Gastroesophageal sphincter (tissue), 3 donors: ENCODE data around the gene GSTT2B.
"Not testable (repeated sequence)": the region's sequence is repeated elsewhere in the genome, so short reads cannot be mapped to it uniquely, and the experiment has no call there.

Experiments
- POLR2A ChIP-seq, 2 donors: fragments of 450-650 bp; IDR thresholded peaks; one replicate each; pipeline ENCODE4 v1.6.1; 2017; ENCODE audit warnings: antibody characterized with exemption in 2 of 2, mild to moderate bottlenecking in 2 of 2, moderate library complexity in 1 of 2
- TF ChIP-seq, protein P1 (sequence below), 4 experiments: fragments of 200-600 bp in 2 of 4; fragments of 450-650 bp in 2 of 4; sonication (generic) in 1 of 4; IDR thresholded peaks; one replicate each; pipeline ENCODE4 v1.5.1; 2017 to 2019; ENCODE audit warnings: antibody characterized with exemption in 4 of 4, mild to moderate bottlenecking in 2 of 4, moderate library complexity in 2 of 4

DNA sequence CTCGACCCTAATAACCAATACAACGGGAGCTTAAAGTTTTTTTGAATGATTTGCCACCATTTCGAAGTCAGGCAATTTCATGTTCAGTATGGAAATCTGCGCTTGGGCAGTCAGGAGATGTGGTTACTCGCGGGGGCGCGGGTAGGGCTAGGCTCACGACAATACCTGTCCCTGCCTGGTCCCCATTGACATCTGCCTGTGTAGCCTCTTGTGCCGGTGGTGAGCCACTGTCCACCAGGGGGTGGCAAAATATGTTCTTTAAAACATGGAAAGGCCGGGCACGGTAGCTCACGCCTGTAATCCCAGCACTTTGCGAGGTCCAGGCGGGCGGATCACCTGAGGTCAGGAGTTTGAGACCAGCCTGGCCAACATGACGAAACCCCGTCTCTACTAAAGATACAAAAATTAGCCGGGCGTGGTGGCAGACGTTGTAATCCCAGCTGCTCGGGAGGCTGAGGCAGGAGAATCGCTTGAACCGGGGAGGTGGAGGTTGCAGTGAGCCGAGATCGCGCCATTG is 13.9 kb upstream of the GSTT2B start:
- TF ChIP-seq, protein P1, sequence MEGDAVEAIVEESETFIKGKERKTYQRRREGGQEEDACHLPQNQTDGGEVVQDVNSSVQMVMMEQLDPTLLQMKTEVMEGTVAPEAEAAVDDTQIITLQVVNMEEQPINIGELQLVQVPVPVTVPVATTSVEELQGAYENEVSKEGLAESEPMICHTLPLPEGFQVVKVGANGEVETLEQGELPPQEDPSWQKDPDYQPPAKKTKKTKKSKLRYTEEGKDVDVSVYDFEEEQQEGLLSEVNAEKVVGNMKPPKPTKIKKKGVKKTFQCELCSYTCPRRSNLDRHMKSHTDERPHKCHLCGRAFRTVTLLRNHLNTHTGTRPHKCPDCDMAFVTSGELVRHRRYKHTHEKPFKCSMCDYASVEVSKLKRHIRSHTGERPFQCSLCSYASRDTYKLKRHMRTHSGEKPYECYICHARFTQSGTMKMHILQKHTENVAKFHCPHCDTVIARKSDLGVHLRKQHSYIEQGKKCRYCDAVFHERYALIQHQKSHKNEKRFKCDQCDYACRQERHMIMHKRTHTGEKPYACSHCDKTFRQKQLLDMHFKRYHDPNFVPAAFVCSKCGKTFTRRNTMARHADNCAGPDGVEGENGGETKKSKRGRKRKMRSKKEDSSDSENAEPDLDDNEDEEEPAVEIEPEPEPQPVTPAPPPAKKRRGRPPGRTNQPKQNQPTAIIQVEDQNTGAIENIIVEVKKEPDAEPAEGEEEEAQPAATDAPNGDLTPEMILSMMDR (IDR thresholded peaks at IDR 0.05), result not testable (repeated sequence)
- not testable (repeated sequence) for TF ChIP-seq POLR2A (IDR thresholded peaks at IDR 0.05)
